B cell (primary cell): ENCODE data around the gene FBH1. TPM values are rescaled to one million over a fixed set of nuclear protein-coding genes. Genes with fewer than 3 reads are reported as not detected.

ENCODE experiments used
- ATAC-seq: fragments of 200-7000 bp; cut with Tn5 transposase; one replicate; pipeline ENCODE4 v1.10.0; 2021; ENCODE audit warnings: low read depth, mild to moderate bottlenecking, moderate number of reproducible peaks, moderate library complexity
- CTCF ChIA-PET: fragments of 350-600 bp; sonication (Branson Sonifier 250); formaldehyde crosslinking; loops from one replicate; lab custom pipeline; 2021; ENCODE audit warnings: antibody characterized with exemption, inconsistent platforms; lab: Charles Lee
- POLR2A ChIA-PET: fragments of 350-600 bp; sonication (Branson Sonifier 250); formaldehyde crosslinking; loops from one replicate; lab custom pipeline; 2021; ENCODE audit warnings: antibody characterized with exemption; lab: Charles Lee
- DNase-seq: peaks from one replicate; pipeline ENCODE4 v3.0.0; 2013
- H2AFZ ChIP-seq: 2 replicates; pipeline ENCODE4 v1.6.1; 2012; ENCODE audit warnings: mild to moderate bottlenecking, low read depth, low read length; ENCODE audit not compliant: insufficient read depth, poor library complexity, severe bottlenecking
- H3K27ac ChIP-seq, 2 donors: 1 replicate in 1 of 2; 2 replicates in 1 of 2; pipeline ENCODE4 v1.5.1; 2012 to 2013; ENCODE audit warnings: low read length in 2 of 2, mild to moderate bottlenecking in 2 of 2, moderate library complexity in 1 of 2
- H3K27me3 ChIP-seq, 4 experiments: fragments of 200-600 bp in 1 of 4; sonication (generic) in 1 of 4; replicated peaks in 1 of 4; 1 replicate in 2 of 4; 2 replicates in 2 of 4; pipeline versions ENCODE4 v1.6.1 to v1.7.0; 2013 to 2016; ENCODE audit warnings: low read length in 3 of 4, mild to moderate bottlenecking in 2 of 4, mixed read lengths in 1 of 4, moderate library complexity in 1 of 4; ENCODE audit not compliant: insufficient read depth in 4 of 4, control insufficient read depth in 3 of 4; ENCODE audit errors: control extremely low read depth in 1 of 4
- H3K36me3 ChIP-seq, 2 experiments: replicated peaks in 1 of 2; 1 replicate in 1 of 2; 2 replicates in 1 of 2; pipeline versions ENCODE4 v1.6.1 to v1.7.1; 2013; ENCODE audit warnings: low read length in 1 of 2; ENCODE audit not compliant: insufficient read depth in 2 of 2, control insufficient read depth in 1 of 2; ENCODE audit errors: control extremely low read depth in 1 of 2, extremely low read depth in 1 of 2
- H3K4me1 ChIP-seq, 2 donors: fragments of 200-600 bp in 1 of 2; sonication (generic) in 1 of 2; 1 replicate in 1 of 2; 2 replicates in 1 of 2; pipeline versions ENCODE4 v1.5.1 to v1.6.1; 2013 to 2017; ENCODE audit warnings: low read length in 2 of 2; ENCODE audit not compliant: control insufficient read depth in 2 of 2, insufficient read depth in 2 of 2
- H3K4me2 ChIP-seq: replicated peaks from 2 replicates; pipeline ENCODE3; 2012; ENCODE audit warnings: mild to moderate bottlenecking, low read depth, low read length; ENCODE audit not compliant: poor library complexity, severe bottlenecking
- H3K4me3 ChIP-seq, 5 experiments: fragments of 200-600 bp in 1 of 5; sonication (generic) in 1 of 5; 1 replicate in 3 of 5; 2 replicates in 2 of 5; pipeline versions ENCODE4 v1.5.1 to v1.7.0; 2011 to 2016; ENCODE audit warnings: low read length in 4 of 5, mild to moderate bottlenecking in 4 of 5, low read depth in 2 of 5, control low read depth in 1 of 5, moderate library complexity in 1 of 5; ENCODE audit not compliant: insufficient read depth in 1 of 5; ENCODE audit errors: control extremely low read depth in 1 of 5, extremely low read depth in 1 of 5
- H3K79me2 ChIP-seq: fragments of 200-600 bp; sonication (generic); one replicate; pipeline ENCODE4 v1.6.0; 2016; ENCODE audit warnings: low read length; ENCODE audit not compliant: control insufficient read depth, insufficient read depth
- H3K9ac ChIP-seq: fragments of 200-600 bp; sonication (generic); 2 replicates; pipeline ENCODE4 v1.6.1; 2017; ENCODE audit warnings: mild to moderate bottlenecking, low read length, moderate library complexity
- H3K9me3 ChIP-seq, 3 donors: one replicate each; pipeline versions ENCODE4 v1.6.1 to v1.7.1; 2013; ENCODE audit warnings: low read length in 2 of 3; ENCODE audit not compliant: control insufficient read depth in 2 of 3, insufficient read depth in 1 of 3; ENCODE audit errors: control extremely low read depth in 1 of 3
- H4K20me1 ChIP-seq: 2 replicates; pipeline ENCODE4 v1.6.0; 2012; ENCODE audit warnings: mild to moderate bottlenecking, low read length; ENCODE audit not compliant: insufficient read depth, control insufficient read depth, poor library complexity, severe bottlenecking
- H3K27ac Mint-ChIP-seq: one replicate; pipeline ENCODE4 v1.8.0; 2021; ENCODE audit warnings: mixed read lengths
- H3K27me3 Mint-ChIP-seq: one replicate; pipeline ENCODE4 v1.8.0; 2021; ENCODE audit warnings: mixed read lengths
- H3K4me1 Mint-ChIP-seq: one replicate; pipeline ENCODE4 v1.8.0; 2021; ENCODE audit warnings: mixed read lengths
- H3K4me3 Mint-ChIP-seq: one replicate; pipeline ENCODE4 v1.8.0; 2021; ENCODE audit warnings: mixed read lengths
- H3K9me3 Mint-ChIP-seq: one replicate; pipeline ENCODE4 v1.8.0; 2022; ENCODE audit warnings: mixed read lengths; ENCODE audit not compliant: insufficient read depth
- CTCF ChIP-seq: fragments of 200-600 bp; IDR thresholded peaks from one replicate; pipeline ENCODE4 v1.8.0; 2022; ENCODE audit warnings: antibody characterized with exemption, mild to moderate bottlenecking
- EZH2 ChIP-seq: IDR thresholded peaks from 2 replicates; pipeline ENCODE4 v1.6.1; 2012; ENCODE audit warnings: borderline replicate concordance, low read depth, mild to moderate bottlenecking, moderate library complexity, low read length; ENCODE audit not compliant: insufficient read depth, poor library complexity, severe bottlenecking
- WGBS: methylation state at CpG from one replicate; pipeline ENCODE4 v1.1.5; 2013; ENCODE audit warnings: missing lambda C conversion rate; ENCODE audit not compliant: insufficient coverage; 5-methylcytosine and 5-hydroxymethylcytosine counted together
- intact Hi-C: fragments of 100-400 bp; cut with micrococcal nuclease; formaldehyde crosslinking; loops from one replicate; pipeline ENCODE4 v1.10.0; 2022
- polyA plus RNA-seq: library from polyadenylated mRNA; depleted of rRNA; stranded (reverse); fragments of >200 nt; gene quantifications from 2 replicates; pipeline ENCODE4 v1.2.3, GENCODE V29; 2012
- total RNA-seq, 2 donors: library from RNA; stranded (reverse); fragments of 120-200 nt in 1 of 2; gene quantifications; 1 replicate in 1 of 2; 2 replicates in 1 of 2; pipeline versions ENCODE4 v1.2.3 to v1.2.4, GENCODE V29; 2013 to 2022

The FBH1 gene
- total and polyA plus RNA-seq, 2 donors (not counting 1 experiment from before 2014, with no cell fraction given): 86.4 to 129 TPM

DNA sequence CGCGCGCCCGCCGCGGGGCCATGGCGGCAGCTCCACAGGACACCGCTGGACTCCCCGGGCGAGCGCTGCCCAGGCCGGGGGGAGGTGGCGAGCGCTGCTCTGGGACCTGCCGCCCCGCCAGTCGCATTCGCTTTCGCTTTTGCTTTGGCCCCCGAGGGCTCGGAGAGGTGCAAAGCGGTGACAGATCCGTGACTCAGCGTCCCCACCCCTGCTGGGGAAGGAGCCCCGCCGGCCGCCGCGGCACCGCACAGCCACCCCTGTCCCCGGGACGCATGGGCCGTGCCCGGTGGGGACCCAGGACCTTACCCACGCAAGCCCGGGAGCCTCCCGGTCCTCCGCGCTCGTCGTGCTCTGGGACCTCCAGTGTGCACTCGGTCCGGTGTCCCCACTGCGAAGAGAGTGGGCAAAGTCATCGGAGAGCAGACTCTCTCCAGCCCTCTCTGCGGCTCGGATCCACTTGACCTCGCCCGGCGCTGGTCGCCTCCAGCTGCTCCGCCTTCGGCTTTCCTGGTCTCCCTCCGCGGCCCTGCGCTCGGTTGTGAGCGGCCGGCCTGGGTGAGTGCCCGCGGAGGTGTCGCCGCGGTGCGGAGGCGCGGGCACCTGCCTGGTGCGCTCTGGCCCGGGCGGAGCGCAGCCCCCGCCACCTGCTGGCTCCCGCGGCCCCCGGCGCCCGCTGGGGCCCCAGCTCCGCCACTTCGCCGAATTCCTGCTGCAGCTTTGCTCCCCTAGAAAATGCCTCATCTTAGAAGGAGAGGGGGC is 87.6 kb downstream of the FBH1 start, which contains the start of gene IL15RA:
Gene IL15RA (minus strand): TSS at position 73 of the 759 bp plus-strand sequence. CDS start 51 bp downstream, at position 22.
- peak within 1 kb of the TSS; percentile 96 for H2AFZ ChIP-seq
- intact Hi-C loops: loop anchor here (1.0 to 10.0 kb wide), 8 partner anchors 37 to 1497 kb away; partner anchors contain the start of genes FBH1, GDI2 and TASOR2
- TF ChIP-seq EZH2: no peak
- peak; percentile 43 for TF ChIP-seq CTCF
- DNase-seq (peak; percentile 88), ATAC-seq (peak; percentile 77)
- CTCF ChIA-PET: interaction anchor here (0.8 to 3.0 kb wide), 7 partner anchors 37 to 109 kb away, joined by 3 to 16 read pairs (median 4); partner anchors contain the start of genes ANKRD16 and FBH1
- peak within 1 kb of the TSS; percentile 94 for H3K9ac ChIP-seq
- H3K36me3 ChIP-seq: no peaks in the 10 kb centered on the region
- H3K27me3 Mint-ChIP-seq: no peaks in the 10 kb centered on the region
- peak within 1 kb of the TSS; percentile 95 for H3K4me2 ChIP-seq
- no peaks in the 10 kb centered on the region for H3K9me3 Mint-ChIP-seq
- H3K9me3 ChIP-seq: no peaks in the 10 kb centered on the region
- H3K27me3 ChIP-seq: peaks cover 0 to 3% (median 0%) of the 10 kb centered on the region in 4 experiments
- POLR2A ChIA-PET: no interaction called here
- peak within 1 kb of the TSS; percentile 74 to 96 (median 93) for H3K4me3 ChIP-seq
- peak within 1 kb of the TSS; percentile 65 to 75 for H3K27ac ChIP-seq
- H3K79me2 ChIP-seq: peaks cover 21% of the 10 kb centered on the region
- H3K27ac Mint-ChIP-seq: peak within 1 kb of the TSS; percentile 95
- under 1% methylated on average over 77 of the region's 80 CpGs for WGBS
- peaks cover 29% of the 10 kb centered on the region for H3K4me1 Mint-ChIP-seq
- no peaks in the 10 kb centered on the region for H4K20me1 ChIP-seq
- H3K4me3 Mint-ChIP-seq: peak within 1 kb of the TSS; percentile 90
- peaks cover 8 to 27% of the 10 kb centered on the region in 2 donors for H3K4me1 ChIP-seq

DNA sequence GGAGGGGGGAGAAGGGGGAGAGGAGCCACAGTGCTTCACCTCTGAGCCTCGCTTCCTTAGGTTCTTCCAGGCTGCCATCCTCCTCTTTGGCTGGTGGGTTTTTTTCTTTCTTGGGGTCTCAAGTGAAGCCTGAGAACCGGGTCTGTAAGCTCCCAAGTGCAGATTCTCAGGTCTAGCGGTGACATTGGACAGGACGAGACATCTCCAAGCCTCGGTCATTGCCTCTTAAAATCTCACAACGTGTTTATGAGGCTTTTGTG is 88.1 kb downstream of the FBH1 start:
- whole genome bisulfite sequencing: 21% methylated on average over 5 of the region's 6 CpGs
- POLR2A ChIA-PET: no interaction called here
- Histone ChIP-seq H3K79me2 (peaks cover 21% of the 10 kb centered on the region), H4K20me1 (no peaks in the 10 kb centered on the region), H3K9ac (peak overlapping the region; percentile 94), H3K4me3 (peak overlapping the region in 4 of 5 experiments; percentile 88 to 96 (median 94)), H3K36me3 (no peaks in the 10 kb centered on the region), H3K4me2 (peak overlapping the region; percentile 95), H3K27ac (peak overlapping the region; percentile 20 to 75), H3K27me3 (peaks cover 0 to 3% (median 0%) of the 10 kb centered on the region in 4 experiments), H3K4me1 (peaks cover 8 to 27% of the 10 kb centered on the region in 2 donors), H2AFZ (peak overlapping the region; percentile 96), H3K9me3 (no peaks in the 10 kb centered on the region)
- Mint-ChIP-seq H3K4me3 (peak overlapping the region; percentile 90), H3K9me3 (no peaks in the 10 kb centered on the region), H3K4me1 (peaks cover 25% of the 10 kb centered on the region), H3K27ac (peak overlapping the region; percentile 91), H3K27me3 (no peaks in the 10 kb centered on the region)
- intact Hi-C loops: loop anchor here (1.0 to 10.0 kb wide), 4 partner anchors 89 to 1497 kb away; partner anchors contain the start of gene GDI2
- DNase-seq: no peak
- CTCF ChIA-PET: interaction anchor here (0.8 to 3.0 kb wide), 5 partner anchors 36 to 108 kb away, joined by 3 to 16 read pairs (median 4); partner anchors contain the start of genes ANKRD16 and FBH1
- peak; percentile 5 for TF ChIP-seq CTCF
- no peak for TF ChIP-seq EZH2
- ATAC-seq: no peak
